H9 (cell line): ENCODE measurements around the gene ETF1. TPM values are rescaled to one million over a fixed set of nuclear protein-coding genes. Genes with fewer than 3 reads are reported as not detected.

Experiments used
- DNase-seq: peaks from one replicate; pipeline ENCODE4 v3.0.0-alpha.2; 2017
- H2AFZ ChIP-seq: one replicate; pipeline ENCODE4 v1.6.1; 2013; ENCODE audit warnings: mild to moderate bottlenecking, low read length, control low read depth, moderate library complexity
- H2AK5ac ChIP-seq: 2 replicates; pipeline ENCODE4 v1.6.1; 2013; ENCODE audit warnings: low read length, control low read depth, mixed read lengths; ENCODE audit not compliant: insufficient read length
- H2BK120ac ChIP-seq: one replicate; pipeline ENCODE4 v1.6.1; 2013; ENCODE audit warnings: low read depth, mild to moderate bottlenecking, low read length, control low read depth, inconsistent platforms; ENCODE audit not compliant: poor library complexity, severe bottlenecking
- H2BK12ac ChIP-seq: 2 replicates; pipeline ENCODE4 v1.6.1; 2013; ENCODE audit warnings: low read length, control low read depth, mixed read lengths, low read depth; ENCODE audit not compliant: insufficient read length
- H2BK15ac ChIP-seq: 2 replicates; pipeline ENCODE4 v1.6.1; 2013; ENCODE audit warnings: low read depth, low read length, control low read depth
- H2BK20ac ChIP-seq: one replicate; pipeline ENCODE4 v1.6.1; 2013; ENCODE audit warnings: low read depth, mild to moderate bottlenecking, low read length, control low read depth, inconsistent platforms; ENCODE audit not compliant: poor library complexity, severe bottlenecking
- H2BK5ac ChIP-seq: 2 replicates; pipeline ENCODE4 v1.6.1; 2013; ENCODE audit warnings: low read length, control low read depth, mixed read lengths; ENCODE audit not compliant: insufficient read length
- H3K14ac ChIP-seq: 2 replicates; pipeline ENCODE4 v1.6.1; 2013; ENCODE audit warnings: low read length, control low read depth; ENCODE audit not compliant: insufficient read depth
- H3K18ac ChIP-seq: 2 replicates; pipeline ENCODE4 v1.6.1; 2013; ENCODE audit warnings: low read depth, mild to moderate bottlenecking, mixed read lengths, low read length, control low read depth; ENCODE audit not compliant: insufficient read length
- H3K23ac ChIP-seq: 2 replicates; pipeline ENCODE4 v1.6.1; 2013; ENCODE audit warnings: low read length, control low read depth, mixed read lengths, low read depth; ENCODE audit not compliant: insufficient read length
- H3K23me2 ChIP-seq: 2 replicates; pipeline ENCODE4 v1.6.1; 2013; ENCODE audit warnings: low read depth, mild to moderate bottlenecking, mixed read lengths, low read length, control low read depth; ENCODE audit not compliant: insufficient read length, poor library complexity, severe bottlenecking
- H3K27ac ChIP-seq: 2 replicates; pipeline ENCODE4 v1.5.1; 2013; ENCODE audit warnings: low read length, control low read depth, mixed read lengths, low read depth; ENCODE audit not compliant: insufficient read length
- H3K27me3 ChIP-seq: 2 replicates; pipeline ENCODE4 v1.6.1; 2013; ENCODE audit warnings: low read length, control low read depth, inconsistent platforms; ENCODE audit not compliant: insufficient read depth
- H3K4ac ChIP-seq: 2 replicates; pipeline ENCODE4 v1.6.1; 2013; ENCODE audit warnings: low read depth, mild to moderate bottlenecking, control low read depth, inconsistent platforms, low read length, moderate library complexity
- H3K4me1 ChIP-seq: 2 replicates; pipeline ENCODE4 v1.6.1; 2013; ENCODE audit warnings: low read length, control low read depth, inconsistent platforms; ENCODE audit not compliant: insufficient read depth
- H3K4me2 ChIP-seq: 2 replicates; pipeline ENCODE4 v1.6.1; 2013; ENCODE audit warnings: low read length, control low read depth, mixed read lengths; ENCODE audit not compliant: insufficient read length, insufficient read depth
- H3K56ac ChIP-seq: 2 replicates; pipeline ENCODE4 v1.6.1; 2013; ENCODE audit warnings: low read depth, mild to moderate bottlenecking, mixed read lengths, low read length, control low read depth; ENCODE audit not compliant: insufficient read length
- H3K79me1 ChIP-seq: 2 replicates; pipeline ENCODE4 v1.6.1; 2013; ENCODE audit warnings: low read depth, mild to moderate bottlenecking, moderate library complexity, low read length, control low read depth, inconsistent platforms; ENCODE audit not compliant: insufficient read depth, poor library complexity, severe bottlenecking
- H3K79me2 ChIP-seq: 2 replicates; pipeline ENCODE4 v1.6.1; 2013; ENCODE audit warnings: low read length, control low read depth, inconsistent platforms; ENCODE audit not compliant: insufficient read depth
- H3K9ac ChIP-seq: 2 replicates; pipeline ENCODE4 v1.6.1; 2013; ENCODE audit warnings: low read length, control low read depth, mixed read lengths; ENCODE audit not compliant: insufficient read length; ENCODE audit errors: extremely low read depth
- H3K9me3 ChIP-seq: one replicate; pipeline ENCODE4 v1.6.1; 2013; ENCODE audit warnings: low read depth, low read length, inconsistent platforms; ENCODE audit not compliant: control insufficient read depth
- H3T11ph ChIP-seq: one replicate; pipeline ENCODE4 v1.6.1; 2013; ENCODE audit warnings: mild to moderate bottlenecking, low read length, control low read depth, inconsistent platforms
- H4K20me1 ChIP-seq: one replicate; pipeline ENCODE4 v1.6.1; 2013; ENCODE audit not compliant: control insufficient read depth, insufficient read length, insufficient read depth
- H4K5ac ChIP-seq: 2 replicates; pipeline ENCODE4 v1.6.1; 2013; ENCODE audit warnings: low read depth, mild to moderate bottlenecking, mixed read lengths, low read length, control low read depth; ENCODE audit not compliant: insufficient read length
- H4K8ac ChIP-seq: replicated peaks from 2 replicates; pipeline ENCODE4 v1.6.1; 2013; ENCODE audit warnings: low read length, control low read depth, mixed read lengths, low read depth; ENCODE audit not compliant: insufficient read length
- H4K91ac ChIP-seq: 2 replicates; pipeline ENCODE4 v1.6.1; 2013; ENCODE audit warnings: low read depth, mild to moderate bottlenecking, moderate library complexity, mixed read lengths, low read length, control low read depth; ENCODE audit not compliant: insufficient read length
- H3K27ac Mint-ChIP-seq, 3 experiments: 2 replicates in 2 of 3; 3 replicates in 1 of 3; pipeline ENCODE4 v1.8.0; 2020 to 2021; ENCODE audit warnings: mixed read lengths in 3 of 3, mild to moderate bottlenecking in 1 of 3, moderate library complexity in 1 of 3
- H3K27me3 Mint-ChIP-seq: 2 replicates; pipeline ENCODE4 v1.8.0; 2021; ENCODE audit warnings: low read depth, mild to moderate bottlenecking, moderate library complexity, mixed read lengths
- H3K36me3 Mint-ChIP-seq, 3 experiments: 2 replicates in 2 of 3; 3 replicates in 1 of 3; pipeline ENCODE4 v1.8.0; 2020 to 2021; ENCODE audit warnings: low read depth in 3 of 3, mixed read lengths in 3 of 3; ENCODE audit not compliant: insufficient read depth in 1 of 3
- H3K4me1 Mint-ChIP-seq, 2 experiments: 2 replicates each; pipeline ENCODE4 v1.8.0; 2020; ENCODE audit warnings: mixed read lengths in 2 of 2
- H3K4me3 Mint-ChIP-seq, 2 experiments: 2 replicates in 1 of 2; 3 replicates in 1 of 2; pipeline ENCODE4 v1.8.0; 2020 to 2021; ENCODE audit warnings: mild to moderate bottlenecking in 2 of 2, mixed read lengths in 2 of 2, moderate library complexity in 1 of 2
- H3K9me3 Mint-ChIP-seq, 2 experiments: 2 replicates in 1 of 2; 3 replicates in 1 of 2; pipeline ENCODE4 v1.8.0; 2020; ENCODE audit warnings: mild to moderate bottlenecking in 2 of 2, mixed read lengths in 2 of 2, moderate library complexity in 1 of 2
- WGBS: extraction: QIAGEN DNeasy Blood & Tissue Kit; methylation state at CpG from one replicate; pipeline ENCODE4 v1.1.7; 2013; ENCODE audit warnings: missing lambda C conversion rate, low lambda C conversion rate, mixed read lengths; ENCODE audit not compliant: insufficient read length; ENCODE audit errors: extremely low coverage; 5-methylcytosine and 5-hydroxymethylcytosine counted together
- total RNA-seq: library from RNA; stranded (reverse); gene quantifications from 2 replicates; pipeline ENCODE4 v1.2.1, GENCODE V29; 2021
- TF ChIP-seq, protein P1 (sequence below): fragments of 200-600 bp; sonication (generic); conservative IDR thresholded peaks from 3 replicates; pipeline ENCODE4 v1.8.0; 2021; ENCODE audit warnings: antibody characterized with exemption, mild to moderate bottlenecking

ETF1 gene
- total RNA-seq, 1 experiment from 2014 or later = 175 TPM

DNA sequence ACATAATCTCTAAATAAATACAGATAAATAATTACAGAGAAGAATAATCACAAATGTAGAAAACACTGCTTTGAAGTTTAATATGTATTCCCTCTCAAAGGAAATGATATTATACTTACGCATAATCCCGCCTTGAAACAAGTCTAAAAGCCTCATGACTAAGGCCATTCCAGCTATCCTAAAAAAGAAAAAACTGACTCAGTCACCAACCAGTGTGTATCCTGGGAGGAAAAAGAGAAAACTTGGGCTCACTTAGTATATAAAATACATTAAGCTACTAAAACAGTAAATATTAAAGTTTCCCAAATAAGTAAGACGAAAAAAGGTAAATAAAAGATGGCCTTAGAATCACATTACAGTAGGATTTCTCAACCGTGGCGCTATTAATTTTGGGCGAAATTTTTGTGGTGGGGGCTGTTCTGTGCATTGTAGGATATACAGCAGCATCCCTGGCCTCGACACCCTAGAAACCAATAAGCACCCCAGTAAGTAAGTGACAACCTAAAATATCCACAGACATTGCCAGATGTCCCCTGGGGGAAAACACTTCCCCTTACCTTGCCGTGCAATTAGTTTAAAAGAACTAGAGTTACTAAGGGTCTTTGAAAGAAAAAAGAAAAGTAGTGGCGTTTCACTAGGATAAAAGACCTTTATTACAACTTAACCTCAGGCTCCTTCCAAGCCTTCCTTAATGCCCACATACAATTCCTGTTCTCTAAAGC lies 31.1 kb upstream of the ETF1 start:
- H3K18ac ChIP-seq = no peak overlapping the region
- peak overlapping the region; percentile 92 for H3K27ac ChIP-seq
- no peak overlapping the region for H4K5ac ChIP-seq
- no peak overlapping the region for H4K91ac ChIP-seq
- DNase-seq = no peak
- no CpG with 5 or more reads among the region's 9 CpGs for WGBS
- H3K56ac ChIP-seq = no peak overlapping the region
- H3K9me3 ChIP-seq = no peaks in the 10 kb centered on the region
- H2BK15ac ChIP-seq = no peak overlapping the region
- no peaks in the 10 kb centered on the region for H4K20me1 ChIP-seq
- Mint-ChIP-seq H3K9me3 (no peaks in the 10 kb centered on the region; a peak in 1 of 5 replicates), H3K36me3 (peaks cover 42 to 57% (median 55%) of the 10 kb centered on the region in 3 experiments; a peak in 6 of 7 replicates), H3K27me3 (no peaks in the 10 kb centered on the region), H3K4me3 (peak overlapping the region; percentile 99), H3K27ac (peak overlapping the region; percentile 100), H3K4me1 (peaks cover 13 to 32% of the 10 kb centered on the region in 2 experiments)
- no peak overlapping the region for H2BK120ac ChIP-seq
- no peak overlapping the region for H2AFZ ChIP-seq
- H2BK5ac ChIP-seq = no peak overlapping the region
- H3K4me2 ChIP-seq = peak overlapping the region; percentile 92
- H3K9ac ChIP-seq = peak overlapping the region; percentile 95
- TF ChIP-seq, protein P1, sequence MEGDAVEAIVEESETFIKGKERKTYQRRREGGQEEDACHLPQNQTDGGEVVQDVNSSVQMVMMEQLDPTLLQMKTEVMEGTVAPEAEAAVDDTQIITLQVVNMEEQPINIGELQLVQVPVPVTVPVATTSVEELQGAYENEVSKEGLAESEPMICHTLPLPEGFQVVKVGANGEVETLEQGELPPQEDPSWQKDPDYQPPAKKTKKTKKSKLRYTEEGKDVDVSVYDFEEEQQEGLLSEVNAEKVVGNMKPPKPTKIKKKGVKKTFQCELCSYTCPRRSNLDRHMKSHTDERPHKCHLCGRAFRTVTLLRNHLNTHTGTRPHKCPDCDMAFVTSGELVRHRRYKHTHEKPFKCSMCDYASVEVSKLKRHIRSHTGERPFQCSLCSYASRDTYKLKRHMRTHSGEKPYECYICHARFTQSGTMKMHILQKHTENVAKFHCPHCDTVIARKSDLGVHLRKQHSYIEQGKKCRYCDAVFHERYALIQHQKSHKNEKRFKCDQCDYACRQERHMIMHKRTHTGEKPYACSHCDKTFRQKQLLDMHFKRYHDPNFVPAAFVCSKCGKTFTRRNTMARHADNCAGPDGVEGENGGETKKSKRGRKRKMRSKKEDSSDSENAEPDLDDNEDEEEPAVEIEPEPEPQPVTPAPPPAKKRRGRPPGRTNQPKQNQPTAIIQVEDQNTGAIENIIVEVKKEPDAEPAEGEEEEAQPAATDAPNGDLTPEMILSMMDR = no peak
- H3T11ph ChIP-seq = no peak overlapping the region
- no peak overlapping the region for H2BK20ac ChIP-seq
- H3K27me3 ChIP-seq = no peaks in the 10 kb centered on the region
- peaks cover 15% of the 10 kb centered on the region for H3K79me2 ChIP-seq
- peaks cover 4% of the 10 kb centered on the region for H3K23me2 ChIP-seq
- H2AK5ac ChIP-seq = no peak overlapping the region
- no peak overlapping the region for H2BK12ac ChIP-seq
- no peak overlapping the region for H4K8ac ChIP-seq
- H3K14ac ChIP-seq = peak overlapping the region; percentile 95; the same call in 1 of the 2 replicates
- H3K4me1 ChIP-seq = no peaks in the 10 kb centered on the region
- H3K4ac ChIP-seq = no peak overlapping the region; the same call in 1 of the 2 replicates
- peaks cover 3% of the 10 kb centered on the region for H3K79me1 ChIP-seq
- H3K23ac ChIP-seq = no peak overlapping the region
